GM19099 (cell line): ENCODE data around the gene ALOXE3.
A peak's percentile ranks its signal among the peaks of the same experiment; 100 is the strongest.

Source experiments
- POLR2A ChIP-seq: IDR thresholded peaks from 3 replicates; pipeline ENCODE4 v1.6.1; 2011; ENCODE audit warnings: low read depth; ENCODE audit not compliant: insufficient read length; ENCODE audit errors: extremely low read depth

ALOXE3 gene

DNA sequence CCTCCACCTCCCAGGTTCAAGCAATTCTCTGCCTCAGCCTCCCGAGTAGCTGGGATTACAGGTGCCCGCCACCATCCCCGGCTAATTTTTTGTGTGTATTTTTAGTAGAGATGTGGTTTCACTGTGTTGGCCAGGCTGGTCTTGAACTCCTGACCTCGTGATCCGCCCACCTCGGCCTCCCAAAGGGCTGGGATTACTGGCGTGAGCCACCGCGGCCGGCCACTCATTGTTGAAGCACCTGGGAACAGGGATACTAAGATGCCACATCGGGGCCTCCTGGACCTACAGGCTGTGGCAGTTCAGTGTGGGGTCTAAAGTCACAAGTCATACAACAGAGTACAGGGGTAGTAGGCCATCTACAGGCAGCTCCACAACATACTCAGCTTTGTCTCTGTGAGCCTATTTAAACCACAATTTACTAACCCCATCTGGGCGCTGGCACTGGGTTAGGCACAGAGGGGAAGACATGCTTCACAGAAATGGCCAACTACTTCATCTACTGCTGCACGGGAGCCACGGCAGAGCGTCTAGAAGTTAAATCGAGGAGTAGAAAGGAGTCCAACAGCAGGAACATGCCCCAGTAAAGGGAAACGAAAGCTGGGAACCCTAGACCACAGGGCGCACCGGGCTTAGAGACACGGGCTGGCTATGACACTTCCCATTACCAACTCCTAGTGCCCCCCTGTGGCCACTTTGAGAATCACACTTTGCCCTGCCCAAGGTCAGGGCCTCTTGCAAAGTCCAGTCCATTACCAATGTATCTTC, 40.1 kb upstream of the ALOXE3 start:
- no peak for TF ChIP-seq POLR2A

DNA sequence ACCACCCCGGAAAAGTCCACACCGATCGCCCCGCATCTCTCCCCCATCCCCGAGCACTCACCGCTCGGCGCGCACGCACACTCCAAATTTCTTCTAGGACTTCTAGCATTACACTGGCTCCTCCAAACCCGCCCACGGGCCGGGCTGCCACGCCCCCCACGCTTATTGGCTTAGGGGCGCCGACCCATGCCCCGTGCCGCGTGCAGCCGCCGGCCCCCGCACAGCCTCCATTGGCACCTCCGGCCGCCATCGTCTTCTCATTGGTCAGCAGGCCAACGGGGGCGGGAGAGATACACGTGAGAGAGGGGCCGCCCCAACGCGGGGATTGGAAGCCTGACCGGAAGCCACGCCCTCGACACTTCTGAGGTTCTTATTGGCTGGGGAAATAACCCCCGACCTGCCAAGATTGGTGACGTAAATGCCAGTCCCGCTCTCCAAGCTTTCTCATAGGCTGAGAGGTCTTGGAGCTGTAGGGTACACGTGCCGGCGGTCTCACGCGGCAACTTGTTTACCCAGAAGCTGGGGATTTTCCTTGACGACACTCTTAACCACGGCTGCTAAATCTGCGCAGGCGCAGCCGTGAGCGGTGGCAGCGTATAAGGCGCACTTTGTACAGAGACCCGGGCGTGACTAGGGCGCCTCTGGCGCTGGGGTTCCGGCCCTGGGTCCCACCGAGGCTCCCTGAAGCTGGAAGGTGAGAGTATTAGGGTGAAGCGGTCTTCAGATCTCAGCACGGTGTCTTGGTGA, 38.1 kb upstream of the ALOXE3 start:
- peak; percentile 72 for TF ChIP-seq POLR2A

DNA sequence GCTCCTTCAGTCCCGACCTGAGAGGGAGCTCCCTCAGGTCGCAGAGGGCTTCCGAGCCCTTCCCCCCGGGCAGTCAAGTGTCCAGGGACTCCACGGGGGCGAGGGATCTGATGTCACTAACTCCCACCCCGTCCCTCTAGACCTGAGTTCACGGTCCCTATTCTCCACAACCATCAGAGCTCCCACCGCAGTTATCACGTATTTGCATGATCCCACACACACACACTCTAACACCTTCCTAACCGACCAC, 37.6 kb upstream of the ALOXE3 start:
- no peak for TF ChIP-seq POLR2A

DNA sequence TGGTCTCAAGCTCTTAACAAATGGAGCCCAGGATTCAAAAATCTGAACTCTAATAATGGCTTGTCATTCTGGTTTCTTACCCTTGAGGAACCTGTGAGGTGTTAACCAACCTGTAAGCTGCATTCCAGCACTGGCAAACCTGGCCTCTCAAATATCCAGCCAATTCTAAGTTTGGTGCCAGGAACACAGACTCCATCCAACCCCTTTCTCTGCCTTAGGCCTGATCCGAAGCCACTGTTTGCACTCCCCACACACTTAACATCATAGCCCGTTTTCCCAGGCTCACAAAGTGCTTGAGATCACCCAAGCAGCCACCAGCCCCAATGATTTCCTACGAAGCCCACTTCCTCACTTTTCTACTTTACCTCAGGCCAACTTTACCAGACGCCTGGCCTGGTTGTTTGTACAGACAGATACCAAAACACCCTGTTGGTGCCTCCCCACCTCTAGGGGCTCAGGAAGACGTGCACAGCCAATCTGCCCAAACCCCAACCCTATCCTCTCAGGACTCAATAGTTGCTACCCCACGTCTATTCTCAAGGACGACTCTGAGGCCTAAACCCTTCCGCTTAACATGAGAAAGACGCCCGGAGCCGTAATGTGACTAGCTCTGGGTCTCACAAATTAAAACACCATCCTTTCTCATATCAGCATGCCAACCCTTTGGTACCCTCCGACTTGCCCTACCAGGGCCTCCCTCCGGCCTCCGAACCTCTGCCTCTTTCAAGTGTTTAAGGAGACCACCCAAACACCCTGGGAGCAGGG, 37.1 kb upstream of the ALOXE3 start:
- TF ChIP-seq POLR2A = no peak

DNA sequence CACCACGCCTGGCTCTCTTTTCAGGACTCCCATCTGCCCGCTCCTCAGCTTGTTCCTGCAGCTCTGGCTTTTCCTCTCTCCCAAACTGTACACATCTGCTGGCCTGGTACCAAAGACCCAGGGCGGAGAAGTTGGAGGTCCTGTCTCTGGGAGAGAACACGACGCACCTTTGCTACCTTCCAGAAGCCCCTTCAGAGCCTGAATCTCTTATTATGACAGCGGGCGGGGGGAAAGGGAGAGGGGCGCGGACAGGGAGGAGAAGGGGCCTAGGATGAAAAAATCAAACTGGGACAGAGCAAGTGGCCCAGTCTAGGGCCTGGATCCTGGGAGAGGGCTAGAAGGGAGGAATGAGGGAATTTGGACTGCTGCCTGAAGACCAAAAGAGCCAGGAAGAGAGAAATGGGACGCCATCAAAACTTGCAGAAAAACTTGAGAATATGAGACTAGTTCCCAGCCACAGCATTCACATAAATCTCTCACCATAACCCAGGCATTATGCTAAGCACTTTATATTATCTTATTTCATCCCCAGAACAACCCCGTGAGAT, 36.4 kb upstream of the ALOXE3 start:
- TF ChIP-seq POLR2A = no peak

DNA sequence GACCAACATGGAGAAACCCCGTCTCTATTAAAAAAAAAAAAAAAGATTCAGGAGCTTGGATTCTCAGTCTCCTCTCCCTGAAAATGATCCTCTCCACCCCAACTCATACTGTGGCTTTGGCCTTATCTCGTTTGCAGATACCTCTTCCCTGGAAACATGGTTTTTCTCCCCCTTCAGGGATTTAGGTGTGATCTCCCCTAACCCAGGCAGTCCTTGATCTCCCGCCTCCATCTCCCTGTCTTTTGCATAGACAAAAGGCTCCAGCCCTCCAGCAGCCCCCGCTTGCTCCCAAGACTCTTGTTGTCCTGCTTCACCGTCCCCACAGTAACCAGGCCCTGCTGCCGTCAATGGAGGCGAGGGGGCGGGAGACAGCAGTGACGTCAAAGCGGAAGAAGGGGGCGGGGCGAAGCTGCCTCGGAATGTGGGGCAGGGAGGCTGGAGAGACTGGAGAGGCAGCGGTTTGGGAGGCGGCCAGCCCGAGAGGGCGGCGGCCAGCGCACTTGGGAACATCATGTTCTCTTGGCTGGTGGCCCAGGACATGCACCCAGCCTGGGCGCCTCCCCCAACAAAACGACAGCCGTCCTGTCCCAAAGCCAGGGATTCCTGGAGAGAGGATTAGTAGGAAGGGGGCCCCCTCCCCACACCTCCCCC, 35.8 kb upstream of the ALOXE3 start:
- TF ChIP-seq POLR2A = no peak

DNA sequence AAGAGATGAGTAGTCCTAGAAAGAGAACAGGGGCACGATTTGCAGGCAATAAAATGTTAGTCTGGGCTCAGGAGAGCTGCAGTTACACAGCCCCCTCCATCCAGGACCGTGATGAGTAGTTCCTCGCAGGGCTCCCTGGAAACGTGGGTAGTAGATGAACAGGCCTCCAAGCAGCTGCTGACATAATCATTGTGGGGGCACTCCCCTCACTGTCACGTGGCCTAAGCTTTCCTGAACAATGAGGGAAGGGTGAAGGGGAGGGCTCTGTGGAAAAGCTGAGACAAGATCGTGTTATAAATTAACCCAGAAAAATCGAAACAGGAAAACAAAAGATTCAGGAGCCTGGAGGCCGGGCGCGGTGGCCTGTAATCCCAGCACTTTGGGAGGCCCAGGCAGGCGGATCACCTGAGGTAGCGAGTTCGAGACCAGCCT, 35.2 kb upstream of the ALOXE3 start:
- TF ChIP-seq POLR2A = no peak

DNA sequence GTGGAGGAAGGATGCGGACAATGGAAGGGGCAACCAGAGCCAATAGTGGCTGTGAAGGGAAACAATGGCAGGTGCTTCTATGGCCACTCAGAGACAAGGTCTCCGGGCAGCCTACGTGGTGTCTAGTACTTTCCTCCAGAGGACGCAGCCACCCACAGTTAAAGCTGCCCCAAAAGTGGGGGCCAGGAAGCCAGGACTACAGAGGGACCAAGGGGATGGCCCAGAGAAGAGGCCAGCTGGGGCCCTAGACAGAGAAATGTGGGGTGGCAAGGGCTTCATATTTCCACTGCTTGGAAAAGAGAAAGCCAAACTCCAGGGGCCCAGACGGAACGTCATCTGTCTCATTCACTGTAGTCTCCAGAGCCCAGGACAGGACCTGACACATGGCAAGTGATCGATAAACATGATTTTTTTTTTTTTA, 34.7 kb upstream of the ALOXE3 start:
- no peak for TF ChIP-seq POLR2A

DNA sequence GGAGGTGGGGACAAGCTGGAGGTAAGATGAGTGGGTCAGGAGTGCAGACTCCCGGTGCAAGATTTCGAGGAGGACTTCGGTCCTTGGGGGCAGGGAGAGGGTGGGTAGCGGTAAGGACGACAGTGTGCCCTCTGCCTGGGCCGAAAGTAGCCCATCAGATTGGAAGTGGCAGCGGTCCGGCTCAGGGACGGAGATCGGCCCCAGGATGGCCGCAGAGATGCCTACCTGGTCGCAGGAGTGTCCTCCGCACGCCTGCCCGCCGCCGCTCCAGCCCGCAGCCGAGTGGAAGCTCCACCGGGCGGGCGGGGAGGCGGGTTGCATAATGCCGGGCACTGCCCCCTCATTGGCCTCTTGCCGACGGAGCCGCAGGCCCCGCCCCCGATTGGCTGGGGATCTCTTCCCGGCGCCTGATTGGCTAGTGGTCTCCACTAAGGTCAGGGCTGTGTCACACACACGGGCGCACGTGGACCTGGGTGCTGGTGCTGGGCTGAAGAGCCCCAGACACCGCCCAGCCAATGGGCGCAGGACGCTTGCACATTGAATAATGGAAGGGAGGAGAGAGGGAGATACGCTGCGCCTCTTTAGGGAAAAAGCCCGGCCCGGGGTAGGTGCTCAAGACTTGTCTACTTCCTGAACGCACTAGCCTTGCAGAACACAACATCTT, 33.9 kb upstream of the ALOXE3 start, which contains the start of gene PER1:
PER1 (minus strand) TSS at position 293 of the 664 bp plus-strand sequence. CDS start 1,698 bp downstream, outside the sequence.
- TF ChIP-seq POLR2A = peak; percentile 73

DNA sequence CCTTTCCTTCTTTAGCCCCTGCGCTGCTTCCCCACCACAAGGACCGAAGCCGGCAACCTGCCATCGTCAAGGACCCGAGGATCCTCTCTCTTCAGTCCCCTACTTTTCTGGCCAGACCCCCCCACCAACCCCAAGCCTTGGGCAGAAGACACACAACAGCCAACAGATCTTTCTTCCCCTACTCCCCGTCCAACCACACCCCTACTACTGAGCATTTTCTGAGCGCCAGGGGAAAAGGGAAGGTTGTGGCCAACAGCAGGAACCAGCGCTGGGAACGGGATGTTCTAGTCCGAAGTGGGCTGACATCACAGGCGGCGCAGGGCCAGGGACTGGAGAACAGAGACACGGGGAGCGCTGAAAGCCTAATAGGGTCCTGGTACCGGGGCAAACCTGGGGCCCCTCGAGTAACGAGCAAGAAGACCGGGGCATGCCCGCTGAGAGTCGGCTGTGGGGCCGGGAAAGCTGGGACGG, 33.4 kb upstream of the ALOXE3 start:
- no peak for TF ChIP-seq POLR2A

DNA sequence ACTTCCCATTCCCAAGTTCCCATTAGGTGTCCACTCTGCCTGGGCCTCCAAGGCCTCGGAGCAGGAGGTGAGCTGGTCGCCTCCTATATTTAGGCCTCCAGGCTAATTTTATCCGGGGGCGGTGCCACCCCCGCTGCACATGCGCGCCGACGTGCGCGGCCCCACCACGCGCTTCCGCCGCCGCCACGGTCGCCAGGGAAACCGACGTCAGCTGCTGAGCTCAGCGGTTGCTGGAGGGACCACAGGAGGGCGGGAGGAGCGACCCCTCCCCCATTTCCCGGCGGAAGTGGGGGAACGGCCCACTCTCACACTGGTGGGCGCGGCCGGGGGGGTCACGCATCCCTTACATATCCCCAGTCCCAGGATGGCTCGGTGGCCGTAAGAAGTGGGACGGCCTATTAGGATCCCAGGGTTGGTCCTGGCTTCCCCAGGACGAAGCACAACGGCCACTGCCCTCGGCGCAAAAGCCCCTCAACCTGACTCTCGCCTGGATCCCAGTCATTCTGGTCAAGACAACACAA, 32.9 kb upstream of the ALOXE3 start:
- no peak for TF ChIP-seq POLR2A

DNA sequence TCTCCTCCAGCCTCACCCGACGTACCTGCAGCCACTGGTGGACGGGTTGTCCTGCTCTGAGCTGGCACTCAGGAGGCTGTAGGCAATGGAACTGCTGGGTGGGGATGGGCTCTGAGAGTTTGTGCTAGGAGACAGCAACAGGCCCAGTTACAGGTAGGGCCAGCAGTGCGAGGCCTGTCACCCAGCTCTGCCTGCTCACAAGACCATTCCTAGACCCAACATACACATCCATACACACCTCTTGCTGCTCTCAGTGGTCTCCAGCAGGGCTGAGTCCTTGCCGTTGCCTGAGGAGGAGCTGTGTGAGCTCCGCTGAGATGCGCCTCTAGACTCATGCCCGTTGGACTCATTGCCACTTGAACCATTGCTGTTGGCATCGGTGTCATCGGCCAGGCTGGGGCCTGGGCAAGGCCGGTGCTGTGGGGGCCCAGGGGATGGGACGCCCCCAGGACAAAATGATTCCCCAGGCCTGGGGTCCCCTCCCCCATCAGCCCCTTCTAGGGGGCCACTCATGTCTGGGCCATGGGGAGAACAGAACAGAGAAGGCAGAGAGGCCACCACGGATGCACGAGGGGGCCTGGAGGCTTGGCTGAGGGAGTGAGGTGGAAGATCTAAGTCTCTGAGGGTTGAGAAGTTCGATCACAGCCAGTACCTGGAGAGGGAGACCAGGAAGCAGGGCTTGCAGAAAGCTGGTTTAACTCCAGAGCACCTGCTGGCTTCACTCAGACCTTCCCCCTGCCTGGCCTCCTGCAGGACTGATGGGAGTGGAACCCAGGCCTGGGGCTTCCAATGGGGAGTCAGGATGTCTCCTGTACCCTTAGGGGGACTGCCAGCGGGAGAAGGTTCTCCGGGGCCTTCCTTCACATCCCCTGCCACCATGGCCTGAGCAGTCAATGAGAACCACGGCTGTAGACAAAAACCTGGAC, 32.1 kb upstream of the ALOXE3 start:
- TF ChIP-seq POLR2A = no peak
